ENCODE results near the gene NIP7.
"Not testable (repeated sequence)": the region's sequence is repeated elsewhere in the genome, so short reads cannot be mapped to it uniquely, and the experiment has no call there.

- TF ChIP-seq, protein P1, sequence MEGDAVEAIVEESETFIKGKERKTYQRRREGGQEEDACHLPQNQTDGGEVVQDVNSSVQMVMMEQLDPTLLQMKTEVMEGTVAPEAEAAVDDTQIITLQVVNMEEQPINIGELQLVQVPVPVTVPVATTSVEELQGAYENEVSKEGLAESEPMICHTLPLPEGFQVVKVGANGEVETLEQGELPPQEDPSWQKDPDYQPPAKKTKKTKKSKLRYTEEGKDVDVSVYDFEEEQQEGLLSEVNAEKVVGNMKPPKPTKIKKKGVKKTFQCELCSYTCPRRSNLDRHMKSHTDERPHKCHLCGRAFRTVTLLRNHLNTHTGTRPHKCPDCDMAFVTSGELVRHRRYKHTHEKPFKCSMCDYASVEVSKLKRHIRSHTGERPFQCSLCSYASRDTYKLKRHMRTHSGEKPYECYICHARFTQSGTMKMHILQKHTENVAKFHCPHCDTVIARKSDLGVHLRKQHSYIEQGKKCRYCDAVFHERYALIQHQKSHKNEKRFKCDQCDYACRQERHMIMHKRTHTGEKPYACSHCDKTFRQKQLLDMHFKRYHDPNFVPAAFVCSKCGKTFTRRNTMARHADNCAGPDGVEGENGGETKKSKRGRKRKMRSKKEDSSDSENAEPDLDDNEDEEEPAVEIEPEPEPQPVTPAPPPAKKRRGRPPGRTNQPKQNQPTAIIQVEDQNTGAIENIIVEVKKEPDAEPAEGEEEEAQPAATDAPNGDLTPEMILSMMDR (IDR thresholded peaks at IDR 0.05; ENCODE audit: poor library complexity), result not testable (repeated sequence)
- not testable (repeated sequence) for TF ChIP-seq EZH2 (IDR thresholded peaks at IDR 0.05; ENCODE audit: borderline replicate concordance); EZH2phosphoT487 (IDR thresholded peaks at IDR 0.05; ENCODE audit: low read depth, severe bottlenecking, unreplicated experiment)
Observed at GRCh38 chr16:69296771-69297170, 42.8 kb upstream of the NIP7 start.
